ENCODE measurements around the gene PRKAG2. TPM values are rescaled to one million over a fixed set of nuclear protein-coding genes. Genes with fewer than 3 reads are reported as not detected.

Gene PRKAG2
- polyA plus RNA-seq, 1 of the 3 experiments (the other 2 are of a cell fraction), result 51.6 TPM

GRCh38 chr7:151833213-151833651, 43.7 kb downstream of the PRKAG2 start:
- Histone ChIP-seq H3K79me2 (ENCODE audit: insufficient read depth) (no peaks in the 10 kb centered on the region), H3K36me3 (replicated peaks in 1 of 2; ENCODE audit: control insufficient read depth in 1 of 2, insufficient read depth in 2 of 2, low read length in 1 of 2) (no peaks in the 10 kb centered on the region), H3K4me3 (ENCODE audit: low read depth in 2 of 2, low read length in 1 of 2) (no peak overlapping the region), H3K9me3 (no peaks in the 10 kb centered on the region), H3K4me1 (ENCODE audit: control insufficient read depth in 1 of 2, insufficient read depth in 2 of 2, low read depth in 1 of 2, low read length in 1 of 2) (no peaks in the 10 kb centered on the region), H2AFZ (ENCODE audit: low read depth) (no peak overlapping the region), H3K4me2 (no peak overlapping the region), H3F3A (replicated peaks; ENCODE audit: insufficient read depth) (no peaks in the 10 kb centered on the region), H3K27ac (ENCODE audit: low read depth in 2 of 2, low read length in 1 of 2) (no peak overlapping the region), H3K9me2 (no peaks in the 10 kb centered on the region), H3K9ac (no peak overlapping the region), H4K20me1 (ENCODE audit: insufficient read depth) (no peaks in the 10 kb centered on the region), H3K27me3 (ENCODE audit: insufficient read depth) (peaks cover 53% of the 10 kb centered on the region)
- ChIA-PET POLR2A (no interaction called here), CTCF (no interaction called here)
- TF ChIP-seq SIN3A (IDR thresholded peaks at IDR 0.05; ENCODE audit: borderline replicate concordance, low read depth, low read length) (no peak), USF2 (IDR thresholded peaks at IDR 0.05; ENCODE audit: borderline replicate concordance, low read depth, low read length) (no peak), TCF12 (IDR thresholded peaks at IDR 0.05) (no peak), MAX (IDR thresholded peaks at IDR 0.05; ENCODE audit: low read depth) (no peak), MEF2A (IDR thresholded peaks at IDR 0.05; ENCODE audit: borderline replicate concordance, low read depth) (no peak)
- DNase-seq, result no peak
- 63% methylated on average over 12 of the region's 14 CpGs for WGBS (ENCODE audit: low lambda C conversion rate)

GRCh38 chr7:151832656-151833055, 44.3 kb downstream of the PRKAG2 start:
- no peaks in the 10 kb centered on the region for H3F3A ChIP-seq (replicated peaks; ENCODE audit: insufficient read depth)
- WGBS (ENCODE audit: low lambda C conversion rate), result 75% methylated on average over 8 of the region's 11 CpGs
- H3K79me2 ChIP-seq (ENCODE audit: insufficient read depth), result no peaks in the 10 kb centered on the region
- no peak for DNase-seq
- no peak for TF ChIP-seq REST (IDR thresholded peaks at IDR 0.05; ENCODE audit: low read depth, low read length)
- no peak for TF ChIP-seq YY1 (IDR thresholded peaks at IDR 0.05; ENCODE audit: low read depth)
- TF ChIP-seq MEF2A (IDR thresholded peaks at IDR 0.05; ENCODE audit: borderline replicate concordance, low read depth), result no peak
- TF ChIP-seq USF1 (IDR thresholded peaks at IDR 0.05; ENCODE audit: borderline replicate concordance, low read depth), result no peak
- no peak for TF ChIP-seq SIN3A (IDR thresholded peaks at IDR 0.05; ENCODE audit: borderline replicate concordance, low read depth, low read length)
- TF ChIP-seq TAF1 (IDR thresholded peaks at IDR 0.05; ENCODE audit: borderline replicate concordance, low read depth, low read length), result no peak
- no peak for TF ChIP-seq RCOR1 (IDR thresholded peaks at IDR 0.05; ENCODE audit: low read length)
- TF ChIP-seq GATA2 (CRISPR knock-in tag; IDR thresholded peaks at IDR 0.05), result no peak
- TF ChIP-seq NFIC (IDR thresholded peaks at IDR 0.05; ENCODE audit: borderline replicate concordance), result no peak
- H3K4me3 ChIP-seq (ENCODE audit: low read depth in 2 of 2, low read length in 1 of 2), result no peak overlapping the region
- H3K4me2 ChIP-seq, result no peak overlapping the region
- no peaks in the 10 kb centered on the region for H3K9me3 ChIP-seq
- H2AFZ ChIP-seq (ENCODE audit: low read depth), result no peak overlapping the region
- no peaks in the 10 kb centered on the region for H3K9me2 ChIP-seq
- H4K20me1 ChIP-seq (ENCODE audit: insufficient read depth), result no peaks in the 10 kb centered on the region
- CTCF ChIA-PET, result interaction anchor here (1.3 to 1.4 kb wide), 2 partner anchors 49 to 50 kb away, joined by 3 to 4 read pairs; no protein-coding TSS in a partner anchor
- H3K9ac ChIP-seq, result no peak overlapping the region
- POLR2A ChIA-PET, result no interaction called here
- peaks cover 57% of the 10 kb centered on the region for H3K27me3 ChIP-seq (ENCODE audit: insufficient read depth)
- no peaks in the 10 kb centered on the region for H3K4me1 ChIP-seq (ENCODE audit: control insufficient read depth in 1 of 2, insufficient read depth in 2 of 2, low read depth in 1 of 2, low read length in 1 of 2)
- no peaks in the 10 kb centered on the region for H3K36me3 ChIP-seq (replicated peaks in 1 of 2; ENCODE audit: control insufficient read depth in 1 of 2, insufficient read depth in 2 of 2, low read length in 1 of 2)
- no peak overlapping the region for H3K27ac ChIP-seq (ENCODE audit: low read depth in 2 of 2, low read length in 1 of 2)
